SHP77 treated with DMSO at 0.1 percent for 48 hours (cell line): ENCODE measurements around the gene POLR1A.

Source experiments
- DNase-seq: peaks from one replicate; lab custom pipeline; 2025; lab: John Stamatoyannopoulos, UW

POLR1A gene

GRCh38 chr2:86021396-86022378, 84.0 kb downstream of the POLR1A start:
- no peak for DNase-seq

GRCh38 chr2:86020984-86021383, 84.7 kb downstream of the POLR1A start:
- DNase-seq: no peak

GRCh38 chr2:86019121-86019520, 86.6 kb downstream of the POLR1A start:
- no peak for DNase-seq

- no peak for DNase-seq
Measured at GRCh38 chr2:86017901-86018896, 87.5 kb downstream of the POLR1A start.

GRCh38 chr2:86016581-86016980, 89.1 kb downstream of the POLR1A start:
- no peak for DNase-seq

- DNase-seq: no peak
Measured at GRCh38 chr2:86015699-86016098, 90.0 kb downstream of the POLR1A start.

- DNase-seq: no peak
Measured at GRCh38 chr2:86015006-86015405, 90.7 kb downstream of the POLR1A start.

- DNase-seq: no peak
Measured at GRCh38 chr2:86014493-86014892, 91.2 kb downstream of the POLR1A start.

- no peak for DNase-seq
Measured at GRCh38 chr2:86012007-86012712, 93.5 kb downstream of the POLR1A start.

- no peak for DNase-seq
Measured at GRCh38 chr2:86011449-86011941, 94.2 kb downstream of the POLR1A start.

- DNase-seq: no peak
Measured at GRCh38 chr2:86010083-86010482, 95.6 kb downstream of the POLR1A start.

- no peak for DNase-seq
Measured at GRCh38 chr2:86006524-86006923, 99.2 kb downstream of the POLR1A start.

- DNase-seq: no peak
Measured at GRCh38 chr2:86003967-86004366, 101.7 kb downstream of the POLR1A start.

- no peak for DNase-seq
Measured at GRCh38 chr2:86003104-86003503, 102.6 kb downstream of the POLR1A start.

GRCh38 chr2:86002375-86002774, 103.3 kb downstream of the POLR1A start:
- DNase-seq: no peak

- DNase-seq: no peak
Measured at GRCh38 chr2:86001326-86001725, 104.4 kb downstream of the POLR1A start.

- no peak for DNase-seq
Measured at GRCh38 chr2:86000938-86001312, 104.8 kb downstream of the POLR1A start.

GRCh38 chr2:86000131-86000937, 105.4 kb downstream of the POLR1A start:
- no peak for DNase-seq

GRCh38 chr2:85999061-85999831, 106.4 kb downstream of the POLR1A start:
- DNase-seq: no peak
